ENCODE results near the gene UBALD2. TPM values are rescaled to one million over a fixed set of nuclear protein-coding genes. Genes with fewer than 3 reads are reported as not detected.

Gene UBALD2
- total and polyA plus RNA-seq, 2 of the 13 experiments (the other 11 are each of a cell fraction or from before 2014, with no cell fraction given) = 3.3 to 89.7 TPM

DNA sequence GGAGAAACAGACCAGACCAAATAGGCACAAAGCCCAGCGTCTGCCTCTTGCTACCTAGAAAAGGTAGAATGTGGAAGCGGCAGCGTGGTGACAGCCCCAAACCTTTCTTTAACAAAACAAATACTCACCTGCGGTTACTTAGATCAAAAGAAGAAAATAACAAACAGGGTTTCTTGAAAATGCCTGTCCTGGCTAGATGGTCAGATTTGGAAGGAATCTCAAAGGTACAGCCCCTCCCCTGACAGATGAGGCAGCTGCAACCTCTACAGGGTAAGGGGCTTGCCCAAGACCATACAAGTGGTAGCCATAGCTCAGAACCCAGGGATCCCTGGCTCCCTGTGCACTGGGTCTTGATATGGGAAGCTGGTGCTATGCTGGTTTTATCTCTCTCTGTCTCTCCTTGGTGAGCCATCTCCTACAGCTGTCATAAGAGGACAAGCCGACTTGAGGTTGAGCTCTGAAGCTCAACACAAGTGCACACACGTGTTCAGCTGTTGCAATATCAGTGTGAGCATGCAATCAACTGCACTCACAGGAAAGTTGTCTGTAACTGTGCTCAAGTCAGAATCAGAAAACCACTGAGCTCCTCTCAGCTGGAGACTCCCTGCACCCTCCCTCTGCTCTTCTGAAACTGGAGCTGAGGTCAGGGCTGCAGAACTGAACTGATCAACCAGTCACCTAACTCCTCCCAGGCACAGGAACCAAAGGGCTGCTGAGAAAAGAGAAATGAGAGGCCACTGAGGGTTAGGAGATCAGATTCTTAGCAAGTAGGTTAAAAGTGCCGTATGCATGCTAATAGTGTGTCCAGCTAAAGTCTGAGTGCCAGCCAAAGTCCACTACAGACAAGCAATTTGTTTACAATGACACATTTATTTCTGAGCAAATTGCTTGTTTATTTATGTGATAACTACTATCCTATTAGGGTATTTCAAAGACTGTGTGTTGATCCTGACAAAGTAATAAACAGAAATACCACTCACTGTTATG lies 18.8 kb upstream of the UBALD2 start (continued):
- TF ChIP-seq, protein P1, sequence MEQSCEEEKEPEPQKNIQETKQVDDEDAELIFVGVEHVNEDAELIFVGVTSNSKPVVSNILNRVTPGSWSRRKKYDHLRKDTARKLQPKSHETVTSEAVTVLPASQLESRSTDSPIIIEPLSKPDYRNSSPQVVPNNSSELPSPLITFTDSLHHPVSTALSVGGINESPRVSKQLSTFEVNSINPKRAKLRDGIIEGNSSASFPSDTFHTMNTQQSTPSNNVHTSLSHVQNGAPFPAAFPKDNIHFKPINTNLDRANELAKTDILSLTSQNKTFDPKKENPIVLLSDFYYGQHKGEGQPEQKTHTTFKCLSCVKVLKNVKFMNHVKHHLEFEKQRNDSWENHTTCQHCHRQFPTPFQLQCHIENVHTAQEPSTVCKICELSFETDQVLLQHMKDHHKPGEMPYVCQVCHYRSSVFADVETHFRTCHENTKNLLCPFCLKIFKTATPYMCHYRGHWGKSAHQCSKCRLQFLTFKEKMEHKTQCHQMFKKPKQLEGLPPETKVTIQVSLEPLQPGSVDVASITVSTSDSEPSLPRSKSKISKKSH (CRISPR knock-in tag; IDR thresholded peaks at IDR 0.05; ENCODE audit: borderline replicate concordance) = no peak
- TF ChIP-seq ZNF274 (CRISPR knock-in tag; IDR thresholded peaks at IDR 0.05) (no peak), IKZF4 (CRISPR knock-in tag; IDR thresholded peaks at IDR 0.05; ENCODE audit: borderline replicate concordance, low read depth, not compliant biosample characterization) (no peak), ZFP62 (CRISPR knock-in tag; IDR thresholded peaks at IDR 0.05) (no peak), IKZF1 (IDR thresholded peaks at IDR 0.05) (no peak), ELF1 (CRISPR knock-in tag; IDR thresholded peaks at IDR 0.05) (peak; percentile 19; the same call in 1 of the 2 replicates), SETDB1 (CRISPR knock-in tag; IDR thresholded peaks at IDR 0.05; ENCODE audit: borderline replicate concordance) (no peak), ZNF709 (CRISPR knock-in tag; IDR thresholded peaks at IDR 0.05) (no peak), KDM3A (CRISPR knock-in tag; IDR thresholded peaks at IDR 0.05; ENCODE audit: low read depth) (0 out of 2 replicates have a peak, but pooled peaks have one; percentile 86), SALL1 (CRISPR knock-in tag; IDR thresholded peaks at IDR 0.05) (peak; percentile 81), RFXANK (CRISPR knock-in tag; IDR thresholded peaks at IDR 0.05) (no peak), ETV6 (CRISPR knock-in tag; conservative IDR thresholded peaks at IDR 0.05) (no peak), EP300 (IDR thresholded peaks at IDR 0.05; ENCODE audit: low read depth in 2 of 2, low read length in 2 of 2) (peak in 1 of 2 experiments; percentile 46; a peak in 2 of 4 replicates), EP300 (CRISPR knock-in tag; IDR thresholded peaks at IDR 0.05; ENCODE audit: borderline replicate concordance) (0 out of 2 replicates have a peak, but pooled peaks have one; percentile 52), ZNF343 (CRISPR knock-in tag; IDR thresholded peaks at IDR 0.05) (no peak), NFATC3 (CRISPR knock-in tag; IDR thresholded peaks at IDR 0.05) (no peak), CHD2 (IDR thresholded peaks at IDR 0.05; ENCODE audit: low read depth, low read length) (no peak)
- TF ChIP-seq, protein P2, sequence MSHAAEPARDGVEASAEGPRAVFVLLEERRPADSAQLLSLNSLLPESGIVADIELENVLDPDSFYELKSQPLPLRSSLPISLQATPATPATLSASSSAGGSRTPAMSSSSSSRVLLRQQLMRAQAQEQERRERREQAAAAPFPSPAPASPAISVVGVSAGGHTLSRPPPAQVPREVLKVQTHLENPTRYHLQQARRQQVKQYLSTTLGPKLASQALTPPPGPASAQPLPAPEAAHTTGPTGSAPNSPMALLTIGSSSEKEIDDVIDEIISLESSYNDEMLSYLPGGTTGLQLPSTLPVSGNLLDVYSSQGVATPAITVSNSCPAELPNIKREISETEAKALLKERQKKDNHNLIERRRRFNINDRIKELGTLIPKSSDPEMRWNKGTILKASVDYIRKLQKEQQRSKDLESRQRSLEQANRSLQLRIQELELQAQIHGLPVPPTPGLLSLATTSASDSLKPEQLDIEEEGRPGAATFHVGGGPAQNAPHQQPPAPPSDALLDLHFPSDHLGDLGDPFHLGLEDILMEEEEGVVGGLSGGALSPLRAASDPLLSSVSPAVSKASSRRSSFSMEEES (CRISPR knock-in tag; IDR thresholded peaks at IDR 0.05) = no peak
- TF ChIP-seq, protein P3, sequence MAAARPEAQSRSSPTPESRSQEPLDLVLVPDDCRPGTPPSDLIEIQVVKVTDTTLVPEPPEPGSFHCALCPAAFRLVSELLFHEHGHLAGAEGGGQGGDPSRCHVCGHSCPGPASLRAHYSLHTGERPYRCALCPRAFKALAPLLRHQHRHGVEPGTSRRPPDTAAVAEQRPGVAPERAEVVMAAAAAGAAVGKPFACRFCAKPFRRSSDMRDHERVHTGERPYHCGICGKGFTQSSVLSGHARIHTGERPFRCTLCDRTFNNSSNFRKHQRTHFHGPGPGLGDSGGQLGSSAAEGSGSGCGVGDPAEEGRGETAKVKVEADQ (CRISPR knock-in tag; IDR thresholded peaks at IDR 0.05; ENCODE audit: borderline replicate concordance) = no peak
- TF ChIP-seq, protein P4, sequence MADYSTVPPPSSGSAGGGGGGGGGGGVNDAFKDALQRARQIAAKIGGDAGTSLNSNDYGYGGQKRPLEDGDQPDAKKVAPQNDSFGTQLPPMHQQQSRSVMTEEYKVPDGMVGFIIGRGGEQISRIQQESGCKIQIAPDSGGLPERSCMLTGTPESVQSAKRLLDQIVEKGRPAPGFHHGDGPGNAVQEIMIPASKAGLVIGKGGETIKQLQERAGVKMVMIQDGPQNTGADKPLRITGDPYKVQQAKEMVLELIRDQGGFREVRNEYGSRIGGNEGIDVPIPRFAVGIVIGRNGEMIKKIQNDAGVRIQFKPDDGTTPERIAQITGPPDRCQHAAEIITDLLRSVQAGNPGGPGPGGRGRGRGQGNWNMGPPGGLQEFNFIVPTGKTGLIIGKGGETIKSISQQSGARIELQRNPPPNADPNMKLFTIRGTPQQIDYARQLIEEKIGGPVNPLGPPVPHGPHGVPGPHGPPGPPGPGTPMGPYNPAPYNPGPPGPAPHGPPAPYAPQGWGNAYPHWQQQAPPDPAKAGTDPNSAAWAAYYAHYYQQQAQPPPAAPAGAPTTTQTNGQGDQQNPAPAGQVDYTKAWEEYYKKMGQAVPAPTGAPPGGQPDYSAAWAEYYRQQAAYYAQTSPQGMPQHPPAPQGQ (CRISPR knock-in tag; IDR thresholded peaks at IDR 0.05; ENCODE audit: borderline replicate concordance) = no peak
- TF ChIP-seq, protein P5, sequence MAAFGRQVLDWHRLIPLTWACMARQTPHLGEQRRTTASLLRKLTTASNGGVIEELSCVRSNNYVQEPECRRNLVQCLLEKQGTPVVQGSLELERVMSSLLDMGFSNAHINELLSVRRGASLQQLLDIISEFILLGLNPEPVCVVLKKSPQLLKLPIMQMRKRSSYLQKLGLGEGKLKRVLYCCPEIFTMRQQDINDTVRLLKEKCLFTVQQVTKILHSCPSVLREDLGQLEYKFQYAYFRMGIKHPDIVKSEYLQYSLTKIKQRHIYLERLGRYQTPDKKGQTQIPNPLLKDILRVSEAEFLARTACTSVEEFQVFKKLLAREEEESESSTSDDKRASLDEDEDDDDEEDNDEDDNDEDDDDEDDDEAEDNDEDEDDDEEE (CRISPR knock-in tag; IDR thresholded peaks at IDR 0.05) = no peak
- TF ChIP-seq, protein P6, sequence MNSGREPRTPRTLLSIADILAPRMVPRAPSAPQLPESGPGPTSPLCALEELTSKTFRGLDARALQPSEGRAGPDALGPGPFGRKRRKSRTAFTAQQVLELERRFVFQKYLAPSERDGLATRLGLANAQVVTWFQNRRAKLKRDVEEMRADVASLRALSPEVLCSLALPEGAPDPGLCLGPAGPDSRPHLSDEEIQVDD (CRISPR knock-in tag; IDR thresholded peaks at IDR 0.05; ENCODE audit: borderline replicate concordance) = no peak

Measured in HepG2 (cell line).